CD4-positive, CD25-positive, alpha-beta regulatory T cell (primary cell): ENCODE results near the gene SLC26A8. TPM values are rescaled to one million over a fixed set of nuclear protein-coding genes. Genes with fewer than 3 reads are reported as not detected.

Experiments
- ATAC-seq, 2 donors: fragments of 150-1000 bp; cut with Tn5 transposase; one replicate each; pipeline ENCODE4 v1.10.0; 2021; ENCODE audit warnings: low read depth in 2 of 2, moderate number of reproducible peaks in 2 of 2, moderate library complexity in 1 of 2
- DNase-seq, 3 donors: peaks; one replicate each; pipeline versions ENCODE4 v3.0.0 to v3.0.0-alpha.2; 2012 to 2022; ENCODE audit warnings: mixed read lengths in 1 of 3
- H3K27ac ChIP-seq: one replicate; pipeline ENCODE4 v1.7.0; 2013; ENCODE audit warnings: mild to moderate bottlenecking, low read length; ENCODE audit not compliant: insufficient read depth, poor library complexity, severe bottlenecking
- H3K27me3 ChIP-seq: one replicate; pipeline ENCODE4 v1.7.0; 2013; ENCODE audit warnings: low read length; ENCODE audit not compliant: control insufficient read depth, insufficient read depth
- H3K36me3 ChIP-seq: one replicate; pipeline ENCODE4 v1.7.0; 2013; ENCODE audit warnings: mild to moderate bottlenecking, low read length, moderate library complexity; ENCODE audit not compliant: control insufficient read depth, insufficient read depth
- H3K4me1 ChIP-seq: 2 replicates; pipeline ENCODE4 v1.7.0; 2013; ENCODE audit warnings: mild to moderate bottlenecking, low read length; ENCODE audit not compliant: insufficient read depth, control insufficient read depth, poor library complexity, severe bottlenecking
- H3K4me3 ChIP-seq: one replicate; pipeline ENCODE4 v1.7.0; 2013; ENCODE audit warnings: low read depth, mild to moderate bottlenecking, low read length, moderate library complexity
- H3K9me3 ChIP-seq, 2 experiments: 1 replicate in 1 of 2; 2 replicates in 1 of 2; pipeline ENCODE4 v1.7.0; 2013; ENCODE audit warnings: low read length in 2 of 2, mild to moderate bottlenecking in 1 of 2, moderate library complexity in 1 of 2; ENCODE audit not compliant: control insufficient read depth in 2 of 2
- H3K27ac Mint-ChIP-seq, 3 donors: one replicate each; pipeline ENCODE4 v1.8.0; 2020 to 2022; ENCODE audit warnings: mild to moderate bottlenecking in 3 of 3, mixed read lengths in 3 of 3, moderate library complexity in 2 of 3
- H3K27me3 Mint-ChIP-seq: one replicate; pipeline ENCODE4 v1.8.0; 2022; ENCODE audit warnings: mild to moderate bottlenecking, mixed read lengths
- H3K36me3 Mint-ChIP-seq: one replicate; pipeline ENCODE4 v1.8.0; 2020; ENCODE audit warnings: mixed read lengths
- H3K4me1 Mint-ChIP-seq, 4 donors: one replicate each; pipeline ENCODE4 v1.8.0; 2020 to 2022; ENCODE audit warnings: mixed read lengths in 4 of 4, mild to moderate bottlenecking in 1 of 4
- H3K4me3 Mint-ChIP-seq, 4 donors: one replicate each; pipeline ENCODE4 v1.8.0; 2020 to 2022; ENCODE audit warnings: mild to moderate bottlenecking in 4 of 4, mixed read lengths in 4 of 4, moderate library complexity in 3 of 4
- H3K9me3 Mint-ChIP-seq, 7 donors: one replicate each; pipeline ENCODE4 v1.8.0; 2020 to 2022; ENCODE audit warnings: mixed read lengths in 7 of 7, mild to moderate bottlenecking in 3 of 7, moderate library complexity in 2 of 7
- polyA plus RNA-seq, 4 donors: library from polyadenylated mRNA; unstranded; fragments of 300-500 nt; fragmentation: Illumina TruSeq; gene quantifications; one replicate each; pipeline ENCODE4 v1.2.3, GENCODE V29; 2021
- total RNA-seq: library from RNA; stranded (reverse); gene quantifications from one replicate; pipeline ENCODE4 v1.2.3, GENCODE V29; 2022

Gene SLC26A8
- total and polyA plus RNA-seq, 5 donors from 2014 or later = not detected

DNA sequence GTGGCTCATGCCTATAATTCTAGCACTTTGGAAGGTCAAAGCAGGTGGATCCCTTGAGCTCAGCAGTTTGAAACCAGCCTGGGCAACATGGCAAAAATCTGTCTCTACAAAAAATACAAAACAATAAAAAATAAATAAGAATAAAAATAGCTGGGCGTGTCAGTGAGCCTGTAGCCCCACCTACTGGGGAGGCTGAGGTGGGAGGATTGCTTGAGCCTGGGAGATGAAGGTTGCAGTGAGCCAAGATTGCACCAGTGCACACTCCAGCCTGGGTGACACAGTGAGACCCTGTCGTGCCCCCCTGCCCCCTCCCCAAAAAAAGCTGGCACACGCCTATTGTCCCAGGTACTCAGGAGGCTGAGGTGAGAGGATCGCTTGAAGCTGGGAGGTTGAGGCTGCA, 68.5 kb downstream of the SLC26A8 start:
- Histone ChIP-seq H3K4me3 (no peak overlapping the region), H3K9me3 (no peaks in the 10 kb centered on the region), H3K27ac (no peak overlapping the region), H3K36me3 (no peaks in the 10 kb centered on the region), H3K27me3 (peaks cover 13% of the 10 kb centered on the region), H3K4me1 (no peaks in the 10 kb centered on the region)
- no peak for ATAC-seq
- H3K4me1 Mint-ChIP-seq = peaks cover 0 to 2% (median 0%) of the 10 kb centered on the region in 4 donors
- H3K9me3 Mint-ChIP-seq = no peaks in the 10 kb centered on the region
- no peaks in the 10 kb centered on the region for H3K36me3 Mint-ChIP-seq
- H3K27me3 Mint-ChIP-seq = peaks cover 19% of the 10 kb centered on the region
- DNase-seq = peak in 2 of 3 donors; percentile 1 to 7
- no peak overlapping the region for H3K4me3 Mint-ChIP-seq
- H3K27ac Mint-ChIP-seq = no peak overlapping the region

DNA sequence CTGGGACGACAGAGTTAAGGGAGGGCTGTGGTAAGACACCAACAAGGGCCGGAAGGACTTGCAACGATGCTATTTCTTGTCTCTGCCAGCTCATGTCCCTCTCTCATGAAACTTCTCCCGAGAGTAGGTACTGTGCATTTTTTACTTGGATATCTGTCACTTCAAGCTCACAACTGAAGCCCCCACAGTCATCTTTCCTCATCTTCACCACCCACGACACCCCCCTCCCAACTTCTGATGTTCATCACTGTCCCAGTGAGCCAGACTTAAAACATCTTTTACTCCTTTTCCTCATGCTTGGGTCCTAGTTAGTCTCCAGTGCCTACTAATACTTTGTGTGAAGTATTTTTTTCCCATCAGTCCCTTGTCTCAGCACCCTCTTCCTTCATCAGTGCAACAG, 68.9 kb downstream of the SLC26A8 start:
- Histone ChIP-seq H3K9me3 (no peaks in the 10 kb centered on the region), H3K4me3 (no peak overlapping the region), H3K27me3 (peaks cover 10% of the 10 kb centered on the region), H3K36me3 (no peaks in the 10 kb centered on the region), H3K4me1 (no peaks in the 10 kb centered on the region), H3K27ac (no peak overlapping the region)
- Mint-ChIP-seq H3K4me1 (peaks cover 0 to 2% (median 0%) of the 10 kb centered on the region in 4 donors), H3K27me3 (peaks cover 14% of the 10 kb centered on the region), H3K9me3 (no peaks in the 10 kb centered on the region), H3K27ac (no peak overlapping the region), H3K36me3 (no peaks in the 10 kb centered on the region), H3K4me3 (no peak overlapping the region)
- no peak for ATAC-seq
- DNase-seq = no peak

DNA sequence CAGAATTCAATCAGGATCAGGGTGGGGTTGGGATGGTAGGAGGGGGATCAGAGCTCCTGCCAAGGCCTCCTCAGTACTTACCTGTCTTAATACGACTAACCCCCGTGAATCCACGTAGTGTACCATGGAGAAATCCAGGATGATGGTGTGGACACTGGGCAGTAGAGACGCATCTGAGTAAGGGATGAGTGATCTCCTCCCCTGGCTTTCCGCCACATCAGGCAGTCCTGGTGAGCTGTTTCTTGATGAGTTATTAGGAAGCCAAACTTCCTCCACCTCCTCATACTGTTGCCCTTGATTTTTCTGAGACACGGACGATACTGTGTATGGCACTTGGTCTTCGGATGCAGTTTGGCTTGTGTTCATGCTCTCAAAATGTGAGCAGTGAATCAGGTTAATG, 69.4 kb downstream of the SLC26A8 start:
- no peaks in the 10 kb centered on the region for H3K9me3 Mint-ChIP-seq
- H3K4me1 Mint-ChIP-seq = peaks cover 0 to 2% (median 0%) of the 10 kb centered on the region in 4 donors
- no peaks in the 10 kb centered on the region for H3K36me3 Mint-ChIP-seq
- H3K27me3 ChIP-seq = peaks cover 8% of the 10 kb centered on the region
- H3K27me3 Mint-ChIP-seq = peaks cover 14% of the 10 kb centered on the region
- H3K27ac Mint-ChIP-seq = no peak overlapping the region
- H3K4me3 ChIP-seq = no peak overlapping the region
- DNase-seq (no peak), ATAC-seq (no peak)
- H3K4me3 Mint-ChIP-seq = no peak overlapping the region
- no peaks in the 10 kb centered on the region for H3K4me1 ChIP-seq
- H3K36me3 ChIP-seq = no peaks in the 10 kb centered on the region
- no peak overlapping the region for H3K27ac ChIP-seq
- no peaks in the 10 kb centered on the region for H3K9me3 ChIP-seq

DNA sequence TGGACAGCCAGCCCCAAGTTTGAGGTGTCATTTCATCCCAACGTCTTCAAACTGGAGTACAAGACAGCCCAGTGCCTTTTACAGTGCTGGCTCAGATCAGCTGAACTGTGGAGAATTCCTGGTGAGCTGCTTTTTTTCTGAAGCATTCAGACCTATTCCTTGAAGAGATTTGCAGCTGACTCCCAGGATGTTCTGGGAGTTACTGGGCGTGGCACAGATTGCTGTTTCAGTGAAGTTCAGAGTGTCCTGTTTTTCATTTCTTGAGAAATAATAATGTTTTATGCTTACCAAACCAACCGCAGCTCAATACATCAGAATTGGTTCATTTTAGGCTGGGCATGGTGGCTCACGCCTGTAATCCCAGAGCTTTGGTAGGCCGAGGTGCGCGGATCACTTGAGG, 70.1 kb downstream of the SLC26A8 start:
- Mint-ChIP-seq H3K9me3 (no peaks in the 10 kb centered on the region), H3K27ac (no peak overlapping the region), H3K4me1 (peaks cover 0 to 2% (median 0%) of the 10 kb centered on the region in 4 donors), H3K36me3 (no peaks in the 10 kb centered on the region), H3K27me3 (peaks cover 11% of the 10 kb centered on the region), H3K4me3 (no peak overlapping the region)
- H3K27ac ChIP-seq = no peak overlapping the region
- H3K4me3 ChIP-seq = no peak overlapping the region
- H3K4me1 ChIP-seq = no peaks in the 10 kb centered on the region
- H3K27me3 ChIP-seq = peaks cover 4% of the 10 kb centered on the region
- ATAC-seq (no peak), DNase-seq (no peak)
- H3K36me3 ChIP-seq = no peaks in the 10 kb centered on the region
- no peaks in the 10 kb centered on the region for H3K9me3 ChIP-seq

DNA sequence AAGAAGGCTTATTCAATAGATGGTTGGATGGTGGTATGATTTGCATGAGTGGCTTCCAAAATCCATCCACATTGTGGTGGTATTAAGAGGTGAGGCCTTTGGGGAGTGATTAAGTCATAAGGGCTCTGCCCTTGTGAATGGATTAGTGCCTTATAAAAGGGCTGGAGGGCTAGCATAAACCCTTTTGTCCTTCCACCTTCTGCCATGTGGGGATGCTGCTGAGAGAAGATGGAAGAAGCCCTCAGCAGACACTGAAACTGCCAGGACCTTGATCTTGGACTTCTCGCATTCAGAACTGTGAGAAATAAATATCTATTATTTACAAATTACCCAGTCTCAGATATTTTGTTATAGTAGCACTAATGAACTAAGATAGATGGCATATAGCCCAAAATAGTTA, 75.7 kb downstream of the SLC26A8 start:
- H3K27ac Mint-ChIP-seq = no peak overlapping the region
- H3K36me3 ChIP-seq = no peaks in the 10 kb centered on the region
- no peaks in the 10 kb centered on the region for H3K36me3 Mint-ChIP-seq
- H3K4me3 ChIP-seq = no peak overlapping the region
- DNase-seq (peak in 1 of 3 donors; percentile 27), ATAC-seq (no peak)
- no peak overlapping the region for H3K27ac ChIP-seq
- H3K4me3 Mint-ChIP-seq = no peak overlapping the region
- H3K9me3 Mint-ChIP-seq = peaks cover 0 to 1% (median 0%) of the 10 kb centered on the region in 7 donors
- no peaks in the 10 kb centered on the region for H3K27me3 ChIP-seq
- H3K27me3 Mint-ChIP-seq = peaks cover 4% of the 10 kb centered on the region
- H3K4me1 Mint-ChIP-seq = peaks cover 0 to 4% (median 1%) of the 10 kb centered on the region in 4 donors
- no peaks in the 10 kb centered on the region for H3K4me1 ChIP-seq
- no peaks in the 10 kb centered on the region for H3K9me3 ChIP-seq

DNA sequence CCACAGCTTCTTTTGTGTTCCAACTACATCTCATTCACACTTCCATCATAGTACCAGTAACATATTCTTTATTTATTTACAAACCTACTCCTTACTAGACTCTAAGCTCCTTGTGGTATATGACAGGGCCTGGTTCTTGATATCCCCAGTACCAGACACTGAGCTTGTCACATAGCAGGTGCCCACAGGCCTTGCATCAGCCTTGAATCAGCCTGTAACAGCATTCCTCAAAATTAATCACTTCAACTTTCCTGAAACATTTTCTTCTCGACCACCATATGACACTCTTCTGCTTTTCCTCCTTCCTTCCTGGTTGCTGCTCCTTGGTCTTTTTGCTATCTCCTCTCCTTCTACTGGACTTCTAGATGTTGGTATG, 78.8 kb downstream of the SLC26A8 start:
- no peak for DNase-seq
- no peaks in the 10 kb centered on the region for H3K4me1 ChIP-seq
- peak overlapping the region in 1 of 3 donors; percentile 11 for H3K27ac Mint-ChIP-seq
- no peak overlapping the region for H3K4me3 ChIP-seq
- no peak overlapping the region for H3K27ac ChIP-seq
- no peaks in the 10 kb centered on the region for H3K36me3 Mint-ChIP-seq
- H3K9me3 Mint-ChIP-seq = peaks cover 0 to 1% (median 0%) of the 10 kb centered on the region in 7 donors
- peaks cover 0 to 4% (median 0%) of the 10 kb centered on the region in 4 donors for H3K4me1 Mint-ChIP-seq
- no peaks in the 10 kb centered on the region for H3K27me3 ChIP-seq
- no peak for ATAC-seq
- no peaks in the 10 kb centered on the region for H3K36me3 ChIP-seq
- H3K9me3 ChIP-seq = no peaks in the 10 kb centered on the region
- H3K27me3 Mint-ChIP-seq = peaks cover 14% of the 10 kb centered on the region
- H3K4me3 Mint-ChIP-seq = no peak overlapping the region

DNA sequence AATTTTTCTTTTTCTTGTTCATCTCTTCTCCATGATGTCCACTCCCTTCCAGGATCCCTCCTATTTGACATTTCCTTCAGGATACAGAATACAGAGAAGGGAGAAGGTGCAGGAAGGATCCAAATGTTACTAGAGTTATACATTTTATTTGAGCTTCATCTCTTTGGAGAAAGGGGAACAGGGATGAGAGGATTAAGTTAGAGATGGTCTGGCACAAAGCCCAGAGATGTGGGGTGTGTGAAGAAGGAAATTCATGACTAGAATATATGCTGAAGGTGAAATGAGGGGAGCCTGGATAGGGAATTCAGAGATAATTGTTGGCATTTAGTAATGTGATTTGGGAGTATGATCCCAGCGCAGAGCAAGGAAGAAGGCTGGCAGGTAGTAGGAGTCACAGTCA, 81.1 kb downstream of the SLC26A8 start:
- H3K27me3 ChIP-seq = no peaks in the 10 kb centered on the region
- H3K27ac ChIP-seq = no peak overlapping the region

DNA sequence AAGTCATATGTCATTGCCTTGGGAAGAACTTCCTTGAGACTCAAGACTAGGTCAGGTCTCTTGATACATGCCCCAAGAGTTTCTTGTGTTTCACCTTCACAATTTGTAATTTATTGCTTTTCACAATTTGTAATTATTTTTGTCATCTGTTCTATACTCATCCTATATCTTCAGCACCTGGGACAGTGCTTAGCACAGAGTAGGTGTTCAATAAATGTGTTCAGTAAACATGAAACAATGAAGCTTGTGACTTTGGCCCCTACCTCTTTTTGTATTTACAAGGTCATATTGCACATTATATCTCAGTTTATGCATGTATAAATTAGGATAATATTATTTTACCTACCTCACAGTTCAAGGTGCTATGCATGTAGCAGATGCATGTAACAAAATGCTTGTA, 82.1 kb downstream of the SLC26A8 start:
- Histone ChIP-seq H3K4me1 (no peaks in the 10 kb centered on the region), H3K9me3 (no peaks in the 10 kb centered on the region), H3K27me3 (no peaks in the 10 kb centered on the region), H3K36me3 (no peaks in the 10 kb centered on the region), H3K27ac (no peak overlapping the region), H3K4me3 (no peak overlapping the region)
- DNase-seq (no peak), ATAC-seq (no peak)
- Mint-ChIP-seq H3K27ac (no peak overlapping the region), H3K9me3 (peaks cover 0 to 5% (median 0%) of the 10 kb centered on the region in 7 donors), H3K4me3 (no peak overlapping the region), H3K27me3 (peaks cover 28% of the 10 kb centered on the region), H3K36me3 (no peaks in the 10 kb centered on the region), H3K4me1 (peaks cover 0 to 4% (median 0%) of the 10 kb centered on the region in 4 donors)

More for the DNA sequence above, 81.1 kb downstream of the SLC26A8 start:
- ATAC-seq (no peak), DNase-seq (no peak)
- H3K9me3 ChIP-seq = no peaks in the 10 kb centered on the region
- no peak overlapping the region for H3K4me3 ChIP-seq
- H3K4me3 Mint-ChIP-seq = no peak overlapping the region
- peaks cover 0 to 4% (median 0%) of the 10 kb centered on the region in 4 donors for H3K4me1 Mint-ChIP-seq
- H3K36me3 Mint-ChIP-seq = no peaks in the 10 kb centered on the region
- H3K27ac Mint-ChIP-seq = no peak overlapping the region
- H3K27me3 Mint-ChIP-seq = peaks cover 20% of the 10 kb centered on the region
- peaks cover 0 to 3% (median 0%) of the 10 kb centered on the region in 7 donors for H3K9me3 Mint-ChIP-seq
- no peaks in the 10 kb centered on the region for H3K4me1 ChIP-seq
- H3K36me3 ChIP-seq = no peaks in the 10 kb centered on the region
